HG02981 (cell line): ENCODE measurements around the gene CADM2.

ENCODE experiments used
- ATAC-seq: cut with Tn5 transposase; IDR thresholded peaks from one replicate; pipeline ENCODE4 v1.9.1; 2021; ENCODE audit warnings: mild to moderate bottlenecking, moderate library complexity; ENCODE audit not compliant: unreplicated experiment

CADM2 gene

DNA sequence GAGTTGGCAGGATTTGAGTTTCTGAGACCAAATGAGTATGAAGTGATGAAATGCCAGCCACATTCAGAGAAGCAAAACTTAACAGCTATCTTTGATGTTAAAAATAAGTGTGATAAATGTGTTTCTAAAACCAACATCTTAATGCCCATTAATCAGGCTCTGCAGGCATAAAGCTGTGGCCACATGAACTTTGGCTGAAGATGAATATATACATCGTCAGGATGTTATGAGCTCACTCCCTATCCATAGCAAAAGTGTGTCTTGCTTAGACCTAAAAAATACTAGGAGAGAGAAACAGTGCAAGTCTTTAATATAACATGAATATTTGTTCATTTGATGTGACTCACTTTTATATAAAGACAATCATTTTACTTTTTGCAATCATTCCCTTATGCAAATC, 218.0 kb downstream of the CADM2 start:
- ATAC-seq = no peak

DNA sequence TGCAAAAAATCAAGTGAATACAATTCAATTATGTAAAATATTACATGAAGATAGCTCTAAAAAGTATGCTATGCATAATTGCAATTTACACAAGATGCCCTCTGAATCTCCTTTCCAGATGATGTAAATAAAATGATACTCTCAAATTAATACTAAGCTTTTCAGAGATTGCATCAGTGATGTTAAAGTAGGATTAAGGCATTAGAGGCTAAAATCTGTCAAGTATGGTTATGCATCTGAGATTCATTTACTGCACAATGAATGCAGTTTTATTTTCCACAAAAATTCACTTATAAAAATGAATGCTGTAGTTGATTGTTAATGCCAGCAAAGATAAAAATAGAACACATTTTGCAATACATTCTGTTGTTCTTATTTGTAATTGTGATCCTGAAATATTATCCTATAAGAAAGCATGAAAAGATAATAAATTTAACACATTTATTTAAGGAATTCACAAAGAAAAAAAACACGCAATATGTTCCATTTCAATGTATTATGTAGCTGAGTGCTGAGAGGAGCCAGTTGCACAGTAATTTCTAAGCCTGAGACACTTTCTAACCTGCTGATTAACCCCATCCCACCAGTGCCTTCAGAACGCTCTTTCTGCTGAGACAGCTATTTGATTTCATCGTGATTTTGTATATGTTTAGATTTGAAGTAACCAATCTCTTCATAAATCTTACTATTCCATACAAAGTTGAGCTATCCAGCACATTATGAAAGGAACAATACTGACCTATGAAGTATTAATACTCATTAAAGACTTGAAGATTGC, 224.4 kb downstream of the CADM2 start:
- ATAC-seq = no peak

DNA sequence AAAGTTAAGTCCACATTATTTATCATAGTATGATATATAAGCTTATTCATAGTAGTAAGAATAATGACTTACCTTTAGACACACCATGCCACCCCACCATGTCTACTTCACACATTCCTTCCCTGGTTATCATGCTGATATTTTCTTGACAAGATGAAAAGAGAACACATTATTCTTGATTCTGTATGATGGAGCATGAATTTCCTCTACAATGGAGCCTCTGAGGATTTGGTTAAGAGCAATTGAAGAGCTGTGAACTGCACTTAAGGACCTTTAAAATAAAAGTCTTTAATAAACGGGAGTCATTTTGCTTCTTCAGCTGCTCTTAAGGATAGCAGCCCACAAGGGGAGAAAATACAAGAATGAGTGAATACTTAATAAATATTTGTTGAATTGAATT, 226.7 kb downstream of the CADM2 start:
- ATAC-seq = no peak

DNA sequence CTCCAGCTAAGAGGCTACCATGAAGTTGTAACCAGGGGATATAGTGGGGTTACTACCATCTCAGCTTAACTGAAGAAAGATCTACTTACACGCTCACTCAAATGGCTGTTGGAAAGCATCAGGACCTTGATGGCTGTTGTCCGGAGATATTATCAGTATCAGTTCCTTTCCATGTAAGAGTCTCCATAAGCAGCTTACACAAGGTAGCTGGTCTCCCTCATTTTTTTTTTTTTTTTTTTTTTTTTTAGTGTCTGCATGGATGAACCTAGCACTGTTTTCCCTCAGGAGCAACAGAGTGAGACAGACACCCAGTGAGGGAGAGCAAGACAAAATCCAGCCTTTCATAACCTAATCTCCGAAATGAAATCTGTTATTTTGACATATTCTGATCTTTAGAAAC, 230.9 kb downstream of the CADM2 start:
- no peak for ATAC-seq

DNA sequence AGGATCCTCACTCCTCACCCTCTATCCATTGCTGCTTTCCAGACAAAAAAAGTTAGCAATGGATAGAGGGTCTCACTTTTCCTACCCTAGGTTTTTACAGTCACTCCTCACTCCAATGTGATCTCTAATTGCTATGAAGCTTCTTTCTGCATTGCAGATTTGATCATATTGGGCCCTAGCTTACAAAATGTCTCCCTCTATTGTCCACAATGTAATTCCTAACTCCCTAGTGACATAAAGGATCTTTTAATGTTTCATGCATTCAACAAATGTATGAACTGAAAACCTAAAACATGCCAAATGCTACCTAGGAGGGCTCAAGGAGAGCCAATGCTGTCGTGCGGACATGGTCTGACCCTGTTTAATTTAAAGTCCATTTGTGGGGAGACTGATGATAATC, 234.8 kb downstream of the CADM2 start:
- no peak for ATAC-seq

DNA sequence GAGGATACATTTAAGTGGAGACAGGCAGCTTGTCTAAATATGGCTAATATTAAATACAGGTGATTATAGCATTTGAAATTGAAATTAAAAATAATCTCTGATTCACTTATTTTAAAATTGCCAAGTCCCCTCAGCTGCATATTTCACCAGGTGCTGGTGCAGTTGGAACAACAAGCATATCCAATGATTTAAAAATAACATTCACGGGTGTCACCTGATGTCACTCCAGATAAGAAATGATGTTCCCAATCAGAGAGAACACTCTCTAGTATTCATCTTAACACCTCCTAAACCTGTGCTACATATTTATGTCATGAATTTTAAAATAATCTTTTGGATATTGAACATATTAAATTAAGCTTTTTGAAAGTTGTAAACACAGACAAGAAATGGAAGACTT, 249.9 kb downstream of the CADM2 start:
- no peak for ATAC-seq

DNA sequence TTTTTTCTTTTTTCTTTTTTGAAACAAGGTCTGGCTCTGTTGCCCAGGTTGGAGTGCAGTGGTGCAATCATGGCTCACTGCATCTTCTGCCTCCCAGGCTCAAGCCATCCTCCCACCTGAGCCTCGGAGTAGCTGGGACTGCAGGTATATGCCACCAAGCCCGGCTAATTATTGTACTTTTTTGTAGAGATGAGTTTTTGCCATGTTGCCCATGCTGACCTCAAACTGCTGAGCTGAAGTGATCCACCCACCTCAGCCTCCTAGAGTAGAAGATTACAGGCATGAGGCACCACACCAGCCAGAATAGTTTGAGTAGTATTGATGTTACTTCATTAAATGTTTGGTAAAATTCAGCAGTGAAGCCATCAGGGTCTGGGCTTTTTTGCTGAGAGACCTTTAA, 251.8 kb downstream of the CADM2 start:
- no peak for ATAC-seq

DNA sequence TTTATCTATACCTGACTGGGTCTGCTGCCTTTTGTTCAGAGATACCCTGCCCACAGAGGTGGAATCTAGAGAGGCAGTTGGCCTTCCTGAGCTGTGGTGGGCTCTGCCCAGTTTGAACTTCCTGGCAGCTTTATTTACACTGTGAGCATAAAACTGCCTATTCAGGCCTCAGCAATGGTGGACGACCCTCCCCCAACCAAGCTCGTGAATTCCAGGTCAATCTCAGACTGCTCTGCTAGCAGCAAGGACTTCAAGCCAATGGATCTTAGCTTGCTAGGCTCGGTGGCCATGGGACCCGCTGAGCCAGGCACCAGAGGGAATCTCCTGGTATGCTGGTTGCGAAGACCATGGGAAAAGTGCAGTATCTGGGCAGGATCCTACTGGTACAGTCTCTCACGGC, 270.2 kb downstream of the CADM2 start:
- ATAC-seq = no peak

DNA sequence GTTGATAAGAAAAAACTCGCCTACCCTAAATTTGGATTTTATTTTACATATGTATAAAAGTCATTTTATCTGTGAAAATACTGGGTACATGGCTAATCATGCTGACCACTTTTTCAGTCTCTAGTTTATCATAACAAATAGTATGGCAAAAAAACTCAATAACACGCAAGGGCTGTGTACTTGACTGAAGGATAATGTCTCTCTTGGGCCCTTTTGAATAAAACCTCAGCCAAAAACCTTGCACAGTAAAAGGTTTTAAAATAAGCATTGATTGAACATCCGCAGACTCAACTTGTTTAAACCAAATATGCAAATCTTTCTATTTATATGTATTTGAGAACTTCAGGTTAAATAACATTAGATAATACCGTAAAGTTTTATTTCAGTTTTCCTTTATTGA, 285.3 kb downstream of the CADM2 start:
- no peak for ATAC-seq

DNA sequence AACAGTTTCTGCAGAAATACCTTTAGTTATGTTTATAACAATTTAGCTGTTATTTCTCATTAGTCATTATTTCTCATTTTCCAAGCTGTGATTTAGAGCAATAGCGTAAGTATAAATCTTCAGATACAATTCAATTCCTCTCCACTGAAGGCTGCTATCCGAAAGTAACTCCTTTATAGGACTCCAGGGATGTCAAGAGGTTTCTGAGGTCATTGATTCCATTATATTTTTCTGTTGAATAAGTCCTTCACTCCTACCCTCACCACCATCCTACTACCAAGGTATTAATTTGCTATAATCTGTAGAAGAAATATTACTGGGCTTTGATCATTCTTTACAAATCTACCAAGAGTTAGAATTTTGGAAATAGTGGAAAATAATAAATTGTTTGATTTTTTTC, 285.7 kb downstream of the CADM2 start:
- ATAC-seq = no peak

DNA sequence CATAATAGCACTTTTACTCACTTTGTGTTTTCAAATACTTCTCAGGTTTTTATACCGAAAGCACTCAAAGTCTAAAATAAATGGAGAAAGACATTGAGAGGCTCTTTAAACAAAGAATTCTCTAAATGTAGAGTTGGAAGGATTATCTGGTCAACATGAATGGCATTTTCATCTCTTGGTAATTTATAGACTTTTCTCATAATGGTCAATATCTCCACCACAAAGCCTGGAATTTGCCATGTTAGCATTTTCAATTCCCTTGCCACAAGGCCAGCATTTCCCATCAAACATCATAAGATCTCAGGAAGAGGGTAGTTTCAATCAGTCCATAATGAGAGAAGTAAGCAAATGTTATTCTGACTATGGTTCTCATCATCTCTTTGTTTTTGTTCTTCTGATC, 293.0 kb downstream of the CADM2 start:
- ATAC-seq = no peak

DNA sequence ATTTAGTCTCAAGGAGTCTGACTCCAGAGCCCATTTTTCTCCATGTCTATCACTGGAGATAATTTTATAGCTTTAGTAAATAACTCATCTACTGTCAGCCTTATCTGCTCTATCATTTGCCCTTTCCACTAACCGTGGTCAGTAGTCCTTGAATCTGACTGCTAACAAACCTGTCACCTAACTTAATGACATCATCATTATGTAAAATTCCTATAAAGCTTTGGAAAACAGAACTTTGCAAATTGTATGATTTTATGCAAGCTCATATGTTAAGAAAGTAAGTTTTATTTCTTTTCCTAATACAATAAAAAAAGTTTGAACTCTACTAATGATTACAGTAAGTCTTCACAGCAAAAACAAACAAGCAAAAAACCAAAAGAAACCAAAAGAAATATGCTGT, 293.9 kb downstream of the CADM2 start:
- no peak for ATAC-seq

DNA sequence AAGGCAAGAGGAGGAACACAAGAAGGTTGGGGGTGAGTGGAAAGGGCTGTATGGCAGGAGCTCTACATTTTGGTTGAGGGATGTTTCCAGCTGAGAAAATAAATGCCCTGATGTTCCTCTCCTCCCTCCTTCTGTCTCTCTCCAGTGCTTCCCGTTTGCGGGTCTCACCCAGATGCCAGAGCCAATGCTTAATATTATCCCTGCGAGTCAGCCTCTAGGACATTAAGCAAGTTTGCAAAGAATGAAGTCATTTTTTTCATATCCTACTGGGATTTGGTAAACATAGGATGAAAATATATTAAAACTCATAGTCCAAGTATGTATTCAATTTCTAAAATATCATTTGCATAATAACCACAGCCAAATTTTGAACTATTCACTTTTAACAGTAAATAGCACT, 295.9 kb downstream of the CADM2 start:
- ATAC-seq = no peak

DNA sequence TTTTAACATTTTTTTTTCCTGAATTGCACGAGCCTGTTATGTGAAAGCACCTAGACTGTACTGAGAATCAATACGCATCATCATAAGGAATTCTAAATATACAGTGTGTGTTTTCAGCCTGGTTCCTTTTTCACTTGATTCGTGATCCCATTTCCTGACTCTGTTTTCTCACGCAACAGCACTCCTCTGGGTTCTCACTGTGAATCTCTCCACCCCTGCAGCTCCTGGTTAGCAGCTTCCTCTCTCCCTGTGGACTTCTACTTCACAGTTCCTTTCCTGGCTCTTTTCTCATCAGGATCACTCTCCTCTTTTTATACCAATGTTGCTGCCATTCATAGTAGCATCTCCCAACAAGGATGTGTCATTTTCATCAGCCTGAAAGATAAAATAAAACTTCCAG, 297.2 kb downstream of the CADM2 start:
- no peak for ATAC-seq

DNA sequence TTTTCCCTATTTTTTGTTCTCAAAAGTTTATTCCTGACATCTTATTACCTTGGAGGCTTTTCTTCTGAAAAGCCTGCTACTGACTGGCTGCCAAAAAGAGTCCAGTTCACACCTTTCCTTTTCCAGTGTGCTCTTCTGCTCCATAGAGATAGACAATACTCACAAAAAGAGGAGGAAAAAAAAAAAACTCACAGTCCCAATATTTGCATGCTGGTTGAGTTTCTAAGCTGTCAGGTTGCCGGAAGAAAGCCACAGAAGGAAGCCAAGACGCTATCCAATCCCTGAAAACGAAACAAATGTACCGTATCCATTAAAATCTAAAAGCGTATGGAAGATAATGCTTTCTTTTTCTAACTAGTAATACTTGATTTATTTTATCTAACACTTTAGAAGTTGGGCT, 299.5 kb downstream of the CADM2 start:
- no peak for ATAC-seq

DNA sequence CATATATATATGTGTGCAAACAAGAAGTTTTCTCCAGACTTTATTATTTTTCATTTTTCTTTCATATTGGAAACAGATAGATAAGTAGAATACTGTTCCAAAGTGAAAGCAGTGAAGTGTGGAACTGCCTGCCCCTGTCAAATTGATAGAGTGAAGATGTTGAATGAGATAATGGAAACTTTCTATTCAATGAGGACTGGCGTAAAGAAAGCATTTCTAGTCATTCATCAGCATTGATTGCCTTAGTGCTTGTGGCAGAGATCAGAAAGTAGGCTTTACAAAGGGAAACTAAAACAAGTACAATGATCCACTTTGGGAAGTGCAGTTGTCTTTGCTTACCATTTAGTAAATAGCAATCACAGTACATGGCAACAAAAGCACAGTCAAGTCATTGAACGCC, 300.0 kb downstream of the CADM2 start:
- ATAC-seq = no peak

DNA sequence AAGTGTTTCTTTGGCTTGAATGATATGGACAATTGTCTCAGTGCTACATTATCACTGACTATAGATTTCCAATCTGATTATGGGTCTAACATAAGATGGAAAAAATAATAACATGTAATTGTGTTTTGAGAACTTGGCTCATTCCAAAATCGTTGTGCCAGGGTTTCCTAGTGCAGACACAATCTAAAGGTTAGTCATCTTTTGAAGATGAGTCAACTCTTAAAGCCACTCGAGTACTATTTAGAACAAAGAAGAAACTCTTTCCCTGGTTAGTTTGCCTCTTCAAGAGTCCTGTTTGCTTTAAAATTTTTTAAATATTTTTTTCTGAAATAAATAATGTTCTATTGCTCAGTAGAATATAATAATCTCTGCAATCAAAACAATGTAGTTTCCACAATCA, 301.0 kb downstream of the CADM2 start:
- ATAC-seq = no peak

DNA sequence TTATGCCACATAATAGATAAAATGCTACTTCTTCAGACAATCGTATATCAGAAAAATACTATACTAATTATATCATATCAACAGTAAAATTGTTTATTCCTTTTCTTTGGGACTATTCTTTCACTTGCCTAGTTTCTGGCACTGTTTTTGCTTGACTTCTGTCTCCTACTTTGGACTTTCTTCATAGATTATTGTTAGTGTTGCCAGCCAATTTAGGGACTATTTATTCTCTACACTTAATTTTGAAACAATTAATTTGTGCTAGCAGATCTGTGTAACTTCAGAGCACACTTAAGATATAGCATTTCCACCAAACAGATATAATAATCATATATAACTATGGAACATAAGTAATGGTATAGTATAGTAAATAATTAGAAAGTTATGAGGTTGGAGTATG, 305.6 kb downstream of the CADM2 start:
- no peak for ATAC-seq

DNA sequence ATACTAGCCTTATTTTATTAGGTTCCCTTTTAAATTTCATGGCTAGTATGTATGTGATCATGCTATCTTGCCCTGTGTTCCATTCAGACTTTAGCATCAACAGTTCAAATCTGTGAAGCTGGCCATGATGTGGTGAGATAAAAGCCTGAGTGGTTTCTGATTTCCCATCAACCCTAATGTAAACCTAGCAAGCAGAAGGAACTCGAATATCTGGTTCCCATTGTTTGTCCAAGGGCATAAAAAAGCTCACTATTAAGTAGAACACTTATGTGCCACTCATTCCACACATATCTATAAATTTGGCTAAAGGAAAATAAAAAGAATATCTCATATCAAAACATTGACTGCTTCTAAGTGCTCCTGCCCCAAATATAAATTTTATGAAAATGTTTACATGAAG, 311.7 kb downstream of the CADM2 start:
- ATAC-seq = no peak

DNA sequence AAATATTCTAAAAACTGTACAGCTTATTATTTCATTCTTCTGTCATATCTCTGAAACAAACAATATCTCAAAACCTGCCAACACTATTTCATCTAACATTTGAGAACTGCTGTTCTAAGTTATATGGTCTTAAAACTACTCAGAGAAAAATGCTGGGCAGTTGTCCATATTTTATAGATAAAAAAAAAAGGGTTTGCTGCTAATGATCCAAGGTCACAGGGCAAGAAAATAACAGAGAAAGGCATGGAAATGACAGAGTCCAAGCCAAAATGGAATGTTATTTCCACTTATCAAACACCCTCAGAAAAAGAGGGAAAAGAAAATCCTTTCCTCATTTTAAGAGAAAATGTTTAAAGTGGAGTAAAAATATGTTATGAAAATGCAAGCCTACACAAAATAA, 313.1 kb downstream of the CADM2 start:
- ATAC-seq = no peak

DNA sequence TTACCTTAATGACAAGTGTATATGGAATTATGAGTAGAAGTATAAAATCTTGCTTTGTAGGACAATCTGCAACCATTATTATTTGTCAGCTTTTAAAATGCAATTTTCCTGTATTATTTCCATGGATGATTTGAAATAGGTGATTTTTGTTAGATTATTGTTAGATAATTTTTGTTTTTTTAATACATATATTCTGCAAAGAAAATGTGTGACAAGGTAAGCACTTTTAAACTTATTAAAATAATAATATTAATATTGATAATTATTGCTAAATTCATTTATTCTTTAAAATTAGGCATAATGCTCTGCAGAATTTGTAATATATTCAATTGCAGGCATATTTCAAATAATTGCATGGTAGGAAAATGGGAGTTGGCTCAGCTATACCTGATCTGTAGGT, 329.5 kb downstream of the CADM2 start:
- no peak for ATAC-seq

DNA sequence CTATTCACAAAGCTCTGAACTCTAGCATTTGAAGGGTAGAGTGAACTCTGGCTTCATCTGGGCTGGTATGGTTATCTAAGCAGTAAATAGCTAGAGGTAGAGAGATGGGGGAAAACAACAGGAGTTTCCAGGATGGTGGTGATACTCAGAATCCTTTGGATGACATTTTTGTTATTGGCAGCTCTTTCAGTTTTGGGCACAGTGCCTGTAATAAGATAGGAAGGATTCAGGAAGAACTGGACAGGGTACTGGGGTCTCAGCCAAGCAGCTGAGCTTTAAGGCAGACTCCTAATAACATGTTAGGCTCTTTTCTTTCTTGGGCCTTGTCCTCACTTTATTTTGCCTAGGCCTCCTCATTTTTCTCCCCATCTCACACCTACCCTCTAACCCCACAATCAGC, 338.5 kb downstream of the CADM2 start:
- no peak for ATAC-seq

DNA sequence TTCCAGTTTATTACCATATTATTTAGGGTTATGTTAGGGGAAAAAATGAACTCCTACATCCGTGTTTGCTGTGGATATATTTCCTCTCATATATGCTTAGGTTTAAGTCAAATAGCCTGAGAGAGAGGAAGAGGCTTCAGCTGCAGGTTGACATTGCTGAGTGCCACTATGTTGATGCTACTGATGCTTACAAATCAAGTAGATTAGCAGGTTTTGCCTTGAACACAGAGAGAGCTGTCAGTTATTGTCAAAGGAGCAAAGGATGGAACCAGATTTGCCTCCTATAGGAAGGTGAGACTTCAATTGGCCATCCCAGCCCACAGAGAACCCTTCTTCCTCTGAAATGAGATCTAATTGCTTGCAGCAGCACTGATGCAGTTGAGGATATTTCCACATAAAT, 339.2 kb downstream of the CADM2 start:
- no peak for ATAC-seq
